Measurements from ENCODE around the gene AGO3. TPM values are rescaled to one million over a fixed set of nuclear protein-coding genes. Genes with fewer than 3 reads are reported as not detected.
"Not testable (repeated sequence)": the region's sequence is repeated elsewhere in the genome, so short reads cannot be mapped to it uniquely, and the experiment has no call there.

AGO3 gene
- total RNA-seq, result 6.8 and 10.6 TPM in 2 replicates

DNA sequence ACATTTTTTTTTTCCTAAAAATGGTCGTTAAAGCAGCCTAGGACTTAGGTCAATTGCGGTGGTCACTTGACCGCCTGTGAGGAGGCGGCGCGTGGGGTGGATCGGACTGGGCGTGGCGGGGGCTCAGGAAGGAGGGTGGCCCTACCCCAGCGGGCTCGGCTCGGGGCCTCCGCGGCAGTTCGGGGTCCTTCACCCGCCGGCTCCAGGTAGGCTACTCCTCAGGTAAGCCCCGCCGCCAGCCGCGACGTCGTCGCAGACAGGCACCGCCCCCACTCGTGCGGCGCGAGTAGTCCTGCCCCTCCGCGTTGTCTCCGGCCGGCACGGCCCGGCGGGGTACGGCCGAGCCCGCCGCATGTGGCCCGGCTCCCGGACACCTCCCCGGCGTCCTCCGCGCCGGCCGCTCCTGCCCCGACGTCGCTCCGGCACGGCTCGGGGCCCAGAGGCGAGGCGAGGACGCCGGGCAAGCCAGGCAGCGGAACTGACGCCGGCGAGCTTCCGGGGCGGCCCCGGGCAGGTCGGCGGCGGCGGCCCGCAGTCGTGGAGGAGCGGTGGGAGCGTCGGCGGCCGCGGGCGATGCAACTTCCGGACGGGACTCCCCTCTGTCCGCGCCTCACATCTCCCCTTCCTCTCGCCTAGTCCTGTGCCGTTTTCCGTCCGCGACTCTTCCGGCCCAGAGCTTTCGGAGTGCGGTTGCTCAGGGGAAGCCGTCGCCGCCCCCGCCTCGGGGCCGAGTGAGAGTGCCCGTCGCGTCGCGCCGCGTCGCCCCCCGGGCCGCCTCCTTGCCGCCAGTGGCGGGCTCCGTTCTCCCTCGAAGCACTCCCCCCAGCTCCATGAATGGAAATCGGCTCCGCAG, at the start of gene AGO3:
TSS of gene AGO3 (plus strand) at position 513 of the 853 bp plus-strand sequence. CDS start at position 835, 322 bp downstream.
- DNase-seq (ENCODE audit: low read depth in 2 of 2), result peak; percentile 54 to 85

DNA sequence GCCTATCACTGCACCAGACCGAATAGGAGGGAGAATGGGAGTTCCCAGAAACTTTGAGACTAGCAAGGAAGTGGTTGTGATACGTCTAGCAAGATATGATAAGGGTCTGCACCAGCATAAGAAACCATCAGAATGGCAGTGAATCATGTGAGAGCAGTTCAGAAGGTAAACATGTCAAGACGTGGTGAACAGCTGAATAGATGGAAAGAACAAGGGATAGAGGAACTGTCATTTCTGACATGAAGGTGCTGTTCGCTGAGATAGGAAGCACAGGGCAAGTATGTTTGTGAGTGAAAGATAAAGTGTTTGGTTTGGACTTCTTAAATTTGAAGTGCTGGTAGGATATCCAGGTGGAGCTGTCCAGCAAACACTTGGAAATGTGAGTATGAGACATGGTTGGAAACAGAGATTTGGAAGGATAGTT, 49.0 kb upstream of the AGO3 start:
- DNase-seq (ENCODE audit: low read depth in 2 of 2), result no peak

DNA sequence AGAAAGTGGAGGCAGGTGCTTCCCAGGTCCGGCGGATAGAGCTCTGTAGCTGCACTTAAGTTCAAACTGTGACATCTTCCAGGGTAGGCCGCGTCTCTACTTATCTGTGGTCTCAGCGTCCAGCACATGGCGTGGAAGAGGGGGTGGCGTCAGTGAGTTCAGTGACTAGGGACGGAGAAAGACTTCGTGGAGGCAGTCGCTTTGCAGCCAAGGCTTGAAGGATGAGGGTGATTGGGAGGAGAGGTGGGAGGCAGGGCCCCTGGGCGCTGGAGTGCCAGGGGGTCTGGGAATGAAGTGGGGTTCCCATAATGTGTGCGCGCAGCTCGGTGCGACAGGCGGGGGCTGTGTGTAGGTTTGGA, 48.3 kb upstream of the AGO3 start:
- no peak for DNase-seq (ENCODE audit: low read depth in 2 of 2)

DNA sequence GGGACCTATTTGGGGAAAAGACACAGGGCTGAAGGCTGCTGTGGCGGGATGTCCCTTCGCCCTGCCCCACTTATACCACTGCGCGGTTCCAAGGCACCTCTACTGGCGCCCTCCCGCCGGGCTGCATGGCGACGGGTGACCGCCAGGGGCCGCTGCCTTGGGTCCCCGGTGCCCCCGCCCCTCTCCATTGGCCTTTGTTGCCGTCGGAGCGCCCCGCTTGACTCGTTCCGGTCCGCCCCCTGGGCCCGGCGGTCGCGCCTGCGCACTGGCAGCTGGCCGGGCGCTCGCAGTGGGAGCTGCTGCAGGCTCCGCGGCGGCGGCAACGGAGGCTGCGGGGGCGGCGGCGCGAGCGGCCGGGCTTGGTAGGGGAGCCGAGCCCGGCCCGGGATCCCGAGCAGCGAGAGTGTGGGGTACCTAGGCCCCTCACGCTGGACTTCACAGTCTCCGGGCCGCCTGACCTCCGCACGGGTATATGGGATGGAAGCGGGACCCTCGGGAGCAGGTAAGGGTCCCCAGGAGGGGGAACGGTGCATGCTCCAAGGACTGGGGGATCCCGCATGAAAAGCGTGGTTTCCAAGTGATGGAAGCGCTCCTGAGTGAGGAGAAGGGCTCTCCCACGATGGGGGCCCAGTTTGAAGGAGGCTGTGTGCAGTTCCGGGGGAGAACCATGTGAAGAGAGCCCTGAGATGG, 47.8 kb upstream of the AGO3 start, which contains the start of gene AGO1:
TSS of gene AGO1 (plus strand) at position 265 of the 690 bp plus-strand sequence. CDS start at position 478, 213 bp downstream.
- DNase-seq (ENCODE audit: low read depth in 2 of 2), result peak; percentile 80 to 95

DNA sequence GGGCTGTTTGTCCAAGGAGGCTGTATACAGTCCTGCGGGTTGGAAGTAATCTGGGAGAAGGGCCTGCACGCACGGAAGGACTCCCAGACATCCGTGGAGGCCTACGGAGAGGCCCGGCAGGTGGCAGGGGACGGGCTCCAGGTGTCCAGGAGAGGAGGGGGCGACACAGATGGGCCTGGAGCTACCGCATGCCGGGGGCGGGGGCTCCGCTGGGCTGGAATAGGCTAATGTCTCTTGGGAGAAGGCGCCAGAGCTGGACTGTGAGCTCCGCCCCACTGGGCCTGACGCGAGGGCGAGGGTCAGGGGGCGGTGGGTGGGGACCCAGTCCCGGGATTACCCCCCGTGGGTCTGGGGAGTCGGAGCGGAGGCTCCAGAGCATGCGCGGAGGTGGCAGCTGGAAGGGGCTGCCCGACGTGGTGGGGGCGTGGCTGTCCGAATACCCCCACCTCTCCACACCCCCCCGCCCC, 47.2 kb upstream of the AGO3 start:
- DNase-seq (ENCODE audit: low read depth in 2 of 2), result peak; percentile 32 to 65

DNA sequence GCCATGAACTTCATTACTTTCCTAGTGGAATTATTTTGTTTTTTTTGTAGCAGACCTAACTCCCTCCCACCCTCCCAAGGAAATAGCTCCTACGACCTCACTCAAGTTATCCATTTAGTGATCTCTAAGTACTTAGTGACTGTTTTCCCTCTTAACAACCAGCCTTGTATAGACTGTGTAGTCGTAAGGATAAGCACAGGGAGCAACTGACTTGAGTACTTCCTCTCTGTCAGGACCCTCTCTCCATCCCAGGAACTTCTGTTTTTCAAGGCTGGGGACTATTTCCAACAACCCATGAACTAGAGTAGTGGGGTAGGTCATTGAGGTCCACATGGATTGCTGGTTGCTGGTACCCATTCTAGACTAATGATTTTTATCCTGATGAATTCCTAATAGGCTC, 46.0 kb upstream of the AGO3 start:
- DNase-seq (ENCODE audit: low read depth in 2 of 2), result no peak

DNA sequence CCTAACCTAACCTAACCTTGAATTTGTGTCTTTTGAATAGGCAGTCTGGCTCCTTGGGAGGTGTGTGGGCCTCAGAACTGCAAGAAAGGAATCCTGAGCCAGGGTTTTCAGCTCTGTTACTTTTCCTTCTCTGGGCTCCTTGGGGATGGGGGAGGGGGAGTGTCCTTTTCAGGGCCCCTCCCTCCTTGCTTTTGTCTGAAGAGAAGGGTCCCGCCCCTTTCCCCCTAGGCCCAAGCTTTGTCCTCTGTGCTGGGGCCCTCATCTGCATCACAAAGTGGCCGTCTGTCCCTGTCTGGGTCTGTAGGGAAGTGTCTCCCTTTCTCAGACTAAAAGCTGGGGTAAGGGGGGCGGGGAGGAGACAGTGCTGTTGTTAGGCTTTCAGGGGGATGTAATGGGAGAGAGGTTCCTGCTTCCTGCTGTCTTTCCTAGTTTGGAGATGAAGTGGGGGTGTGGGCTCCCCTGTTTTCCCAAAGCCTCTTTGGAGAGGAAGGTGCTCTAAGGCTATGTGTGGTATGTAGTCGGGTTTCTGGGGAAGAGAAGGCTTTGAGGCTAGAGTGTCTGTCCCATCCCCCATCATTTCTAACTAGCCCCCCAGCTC, 44.8 kb upstream of the AGO3 start:
- DNase-seq (ENCODE audit: low read depth in 2 of 2), result no peak

DNA sequence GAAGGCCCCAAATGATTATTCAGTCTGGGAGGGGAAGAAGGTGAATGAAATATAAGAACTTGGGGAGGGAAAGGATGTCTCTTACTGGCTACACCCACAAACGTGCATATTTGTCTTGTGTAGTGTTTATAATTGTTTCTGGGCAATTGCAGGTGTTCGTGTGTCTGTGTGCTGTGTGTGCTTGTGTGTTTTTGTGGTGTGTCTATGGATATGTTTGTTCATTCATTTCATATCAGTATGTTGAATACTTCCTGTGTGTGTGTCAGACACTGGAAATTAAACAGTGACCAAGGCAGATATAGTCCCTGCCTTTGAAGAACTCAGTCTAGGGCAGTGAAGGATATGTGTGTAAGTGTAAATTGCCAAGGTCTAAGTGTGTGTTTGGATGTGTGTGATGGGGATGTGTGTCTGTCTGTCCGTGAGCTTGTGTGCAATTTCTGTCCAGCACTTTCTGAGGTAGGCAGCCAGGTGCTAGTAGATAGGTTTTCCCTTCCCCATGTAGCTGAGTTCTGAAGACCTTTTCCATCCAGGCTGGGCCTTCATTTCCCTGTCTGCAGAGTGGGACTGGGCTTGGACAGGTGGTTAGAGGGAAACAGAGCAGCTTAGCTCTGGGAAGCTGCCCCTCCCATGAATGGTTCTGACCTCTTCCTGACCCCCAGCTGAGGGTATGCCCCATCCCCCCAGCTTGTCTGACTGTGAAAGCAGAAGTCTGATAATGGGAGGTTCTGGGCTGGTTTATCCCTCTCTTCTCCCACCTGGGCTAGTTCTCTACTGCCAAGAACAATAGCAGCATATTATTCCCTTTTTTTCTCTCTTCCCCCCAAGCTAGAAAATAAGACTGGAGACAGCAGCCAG, 44.1 kb upstream of the AGO3 start:
- DNase-seq (ENCODE audit: low read depth in 2 of 2), result peak in 1 of 2 donors; percentile 22

DNA sequence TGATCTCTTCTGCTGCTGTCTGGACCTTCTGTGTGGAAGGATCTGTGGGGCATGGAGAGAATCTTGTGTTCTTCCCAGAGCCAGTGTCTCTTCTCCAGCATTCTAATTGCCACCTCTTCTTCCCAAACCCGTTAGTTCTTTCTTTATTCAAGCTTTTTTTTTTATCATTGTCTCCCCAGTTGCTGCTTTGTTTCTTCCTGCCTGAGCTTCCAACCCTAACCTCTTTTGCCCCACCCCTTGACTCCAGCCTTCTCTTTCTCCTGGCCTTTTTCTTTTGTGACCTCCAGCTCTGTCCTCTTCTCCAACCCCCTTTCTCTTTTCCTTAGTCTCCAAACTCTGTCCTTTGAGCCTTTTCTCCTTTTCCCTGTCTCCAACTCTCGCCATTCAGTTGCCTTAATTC, 43.4 kb upstream of the AGO3 start:
- no peak for DNase-seq (ENCODE audit: low read depth in 2 of 2)

DNA sequence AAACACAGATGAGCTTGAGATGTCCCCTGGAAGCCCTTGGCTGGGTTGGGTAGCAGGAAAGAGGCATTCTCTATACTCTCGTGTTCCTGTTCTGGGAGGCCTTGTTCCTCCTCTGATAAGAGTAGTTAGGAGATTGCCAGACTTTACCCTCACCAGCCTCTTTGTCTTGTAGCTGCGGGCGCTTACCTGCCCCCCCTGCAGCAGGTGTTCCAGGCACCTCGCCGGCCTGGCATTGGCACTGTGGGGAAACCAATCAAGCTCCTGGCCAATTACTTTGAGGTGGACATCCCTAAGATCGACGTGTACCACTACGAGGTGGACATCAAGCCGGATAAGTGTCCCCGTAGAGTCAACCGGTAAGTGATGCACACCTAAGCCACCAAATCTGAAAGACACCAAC, 42.6 kb upstream of the AGO3 start:
- no peak for DNase-seq (ENCODE audit: low read depth in 2 of 2)

DNA sequence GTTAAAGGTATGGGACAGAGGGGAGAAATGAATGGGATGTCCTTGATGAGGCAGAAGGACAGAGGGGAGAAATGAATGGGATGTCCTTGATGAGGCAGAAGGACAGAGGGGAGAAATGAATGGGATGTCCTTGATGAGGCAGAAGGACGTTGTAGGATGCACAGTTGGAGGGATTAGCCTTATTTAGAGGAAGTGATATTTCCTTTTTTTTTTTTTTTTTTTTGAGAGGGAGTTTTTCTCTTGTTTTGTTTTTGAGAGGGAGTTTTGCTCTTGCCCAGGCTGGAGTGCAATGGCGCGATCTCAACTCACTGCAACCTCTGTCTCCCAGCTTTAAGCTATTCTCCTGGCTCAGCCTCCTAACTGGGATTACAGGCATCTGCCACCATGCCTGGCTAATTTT, 41.9 kb upstream of the AGO3 start:
- not testable (repeated sequence) for DNase-seq (ENCODE audit: low read depth in 2 of 2)

DNA sequence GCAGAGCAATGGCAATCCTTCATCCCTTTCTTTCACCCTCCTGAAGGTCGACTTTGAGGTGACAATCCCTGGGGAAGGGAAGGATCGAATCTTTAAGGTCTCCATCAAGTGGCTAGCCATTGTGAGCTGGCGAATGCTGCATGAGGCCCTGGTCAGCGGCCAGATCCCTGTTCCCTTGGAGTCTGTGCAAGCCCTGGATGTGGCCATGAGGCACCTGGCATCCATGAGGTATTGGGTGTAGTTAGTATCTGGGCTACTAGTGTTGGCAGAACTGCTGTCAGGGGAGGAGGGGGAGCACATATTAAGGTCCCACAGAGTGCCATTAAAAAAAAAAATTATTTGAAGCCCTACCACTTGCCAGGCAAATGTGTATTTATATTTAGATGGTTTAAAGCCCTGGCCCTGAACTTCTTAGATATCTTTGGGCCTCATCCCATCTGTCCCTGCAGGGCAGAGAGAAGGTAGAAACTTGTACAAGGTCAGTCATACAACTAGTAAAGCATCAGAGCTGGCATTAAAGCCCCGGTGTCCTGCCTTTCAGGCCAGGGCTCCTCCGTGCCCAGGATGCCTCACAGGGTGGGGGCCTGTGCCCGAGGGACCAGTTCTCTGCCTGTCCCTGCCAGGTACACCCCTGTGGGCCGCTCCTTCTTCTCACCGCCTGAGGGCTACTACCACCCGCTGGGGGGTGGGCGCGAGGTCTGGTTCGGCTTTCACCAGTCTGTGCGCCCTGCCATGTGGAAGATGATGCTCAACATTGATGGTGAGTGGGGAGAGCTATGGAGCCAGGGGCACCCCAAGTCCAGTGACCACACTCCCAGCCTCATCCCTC, 37.6 kb upstream of the AGO3 start:
- DNase-seq (ENCODE audit: low read depth in 2 of 2), result no peak

DNA sequence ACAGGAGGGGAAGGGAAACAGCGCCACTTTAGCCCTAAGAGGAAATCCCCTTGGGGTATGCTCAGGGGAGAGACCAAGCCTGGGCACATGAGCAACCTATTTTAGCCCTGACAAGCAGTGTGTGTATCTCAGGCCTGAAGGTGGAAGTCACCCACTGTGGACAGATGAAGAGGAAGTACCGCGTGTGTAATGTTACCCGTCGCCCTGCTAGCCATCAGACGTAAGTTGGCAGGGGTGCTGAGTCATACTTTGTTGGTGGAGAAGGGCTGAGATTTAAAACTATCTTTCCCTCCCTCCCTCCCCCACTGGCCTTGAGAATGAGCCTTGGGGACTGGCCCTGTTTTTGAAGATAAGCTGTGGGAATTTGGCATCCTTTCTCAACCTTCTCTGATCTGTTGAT, 36.7 kb upstream of the AGO3 start:
- DNase-seq (ENCODE audit: low read depth in 2 of 2), result peak in 1 of 2 donors; percentile 8

DNA sequence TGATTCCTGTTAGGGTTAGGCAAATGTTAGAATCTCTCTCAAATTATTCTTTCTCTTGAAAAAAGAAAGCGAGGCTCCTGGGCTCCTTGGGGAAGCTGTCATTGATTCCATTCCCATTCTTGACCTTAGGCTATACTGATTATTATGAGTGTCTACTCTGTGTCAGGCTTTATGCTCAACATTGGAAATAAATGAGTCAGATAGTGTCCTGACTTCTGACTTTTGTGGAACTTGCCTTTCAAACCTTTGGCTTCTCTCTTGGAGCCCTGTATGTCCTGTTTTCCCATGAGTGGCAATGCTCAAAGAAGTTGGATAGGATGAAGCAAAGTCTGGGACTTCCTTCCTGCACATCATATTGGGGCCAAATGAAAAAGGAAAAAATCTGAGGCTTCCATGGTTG, 36.2 kb upstream of the AGO3 start:
- DNase-seq (ENCODE audit: low read depth in 2 of 2), result no peak

DNA sequence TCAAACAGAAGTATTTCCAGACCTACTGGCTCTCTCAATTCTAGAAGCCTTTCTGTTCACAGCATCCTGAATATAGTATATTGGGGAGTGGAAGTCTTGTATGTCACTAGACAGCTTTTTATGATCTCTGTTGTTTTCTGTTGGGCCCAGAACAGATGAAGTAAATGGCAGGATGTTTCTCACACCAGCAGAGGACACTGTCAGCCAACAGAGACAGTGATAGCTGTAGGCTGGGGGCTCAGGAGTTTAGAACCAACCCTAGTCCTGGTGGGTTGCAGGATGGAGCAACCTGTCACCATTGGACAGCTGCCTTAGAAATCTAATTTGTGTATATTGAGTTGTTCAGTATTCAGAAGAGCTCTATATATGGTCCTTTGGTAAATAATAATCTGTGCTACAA, 31.0 kb upstream of the AGO3 start:
- peak in 1 of 2 donors; percentile 17 for DNase-seq (ENCODE audit: low read depth in 2 of 2)

DNA sequence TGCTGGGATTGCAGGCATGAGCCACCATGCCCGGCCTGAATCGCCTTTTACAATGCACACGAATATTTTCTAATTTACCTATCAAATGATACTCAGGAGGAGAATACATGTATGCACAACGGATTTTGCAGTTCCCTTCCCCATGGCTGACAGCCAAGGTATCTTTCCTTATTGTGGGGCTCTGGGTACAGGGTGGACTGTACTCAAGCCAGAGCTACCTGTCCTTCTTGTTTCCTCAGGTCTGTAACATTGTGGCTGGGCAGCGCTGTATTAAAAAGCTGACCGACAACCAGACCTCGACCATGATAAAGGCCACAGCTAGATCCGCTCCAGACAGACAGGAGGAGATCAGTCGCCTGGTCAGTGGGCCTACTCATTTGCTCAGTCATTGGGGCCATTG, 29.7 kb upstream of the AGO3 start:
- no peak for DNase-seq (ENCODE audit: low read depth in 2 of 2)

DNA sequence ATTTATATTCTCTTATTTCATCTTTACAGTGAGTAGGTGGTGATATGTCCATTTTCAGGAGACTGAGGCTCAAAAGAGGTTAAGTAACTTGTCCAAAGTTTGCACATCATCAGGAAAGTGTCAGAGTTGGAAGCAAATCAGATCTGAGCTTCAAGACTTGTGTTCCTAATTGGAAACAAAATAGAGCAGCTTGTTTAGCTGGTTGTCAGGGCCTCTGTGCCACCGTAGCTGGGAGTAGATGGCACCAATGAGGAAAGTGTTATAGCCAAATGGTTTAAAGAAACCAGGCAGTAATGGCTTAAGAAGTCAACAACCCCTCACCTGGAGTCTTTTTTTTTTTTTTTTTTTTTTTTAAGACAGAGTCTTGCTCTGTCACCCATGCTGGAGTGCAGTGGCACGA, 28.2 kb upstream of the AGO3 start:
- DNase-seq (ENCODE audit: low read depth in 2 of 2), result no peak

DNA sequence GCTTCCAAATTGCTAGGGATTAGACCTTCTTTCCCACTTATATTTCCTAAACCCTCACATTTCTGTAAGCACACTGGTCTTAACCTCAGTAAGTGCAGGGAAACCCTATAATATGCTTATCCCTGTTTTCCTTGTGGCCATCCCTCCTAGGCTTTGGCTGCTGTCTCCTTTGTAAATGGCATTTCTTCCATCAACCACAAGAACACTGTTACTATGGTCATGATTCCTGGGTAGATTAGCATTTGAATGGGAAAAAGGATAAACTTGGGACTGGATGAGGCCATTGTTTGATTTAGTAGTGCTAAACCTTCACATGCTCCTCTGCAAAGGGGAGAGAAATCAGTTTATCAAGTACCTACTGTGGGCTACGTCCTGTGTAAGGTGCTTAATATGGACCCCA, 16.2 kb upstream of the AGO3 start:
- DNase-seq (ENCODE audit: low read depth in 2 of 2), result no peak

DNA sequence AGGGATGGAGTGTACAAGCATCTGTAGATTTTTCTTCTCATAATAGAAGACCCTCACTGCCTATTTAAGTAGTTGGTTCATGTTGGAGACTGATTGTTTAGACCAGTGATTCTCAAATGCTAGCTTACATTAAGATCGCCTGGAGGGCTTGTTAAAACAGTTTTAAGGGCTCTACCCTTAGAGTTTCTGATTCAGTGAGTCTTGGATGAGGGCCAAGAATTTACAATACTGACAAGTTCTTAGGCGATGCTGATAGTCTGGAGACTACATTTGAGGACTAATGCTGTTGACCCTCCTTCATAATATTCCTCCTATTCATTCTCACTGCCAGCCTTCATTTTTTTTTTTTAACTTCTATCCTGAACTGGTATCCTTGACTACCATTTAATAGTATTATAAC, 15.2 kb upstream of the AGO3 start:
- DNase-seq (ENCODE audit: low read depth in 2 of 2), result no peak

DNA sequence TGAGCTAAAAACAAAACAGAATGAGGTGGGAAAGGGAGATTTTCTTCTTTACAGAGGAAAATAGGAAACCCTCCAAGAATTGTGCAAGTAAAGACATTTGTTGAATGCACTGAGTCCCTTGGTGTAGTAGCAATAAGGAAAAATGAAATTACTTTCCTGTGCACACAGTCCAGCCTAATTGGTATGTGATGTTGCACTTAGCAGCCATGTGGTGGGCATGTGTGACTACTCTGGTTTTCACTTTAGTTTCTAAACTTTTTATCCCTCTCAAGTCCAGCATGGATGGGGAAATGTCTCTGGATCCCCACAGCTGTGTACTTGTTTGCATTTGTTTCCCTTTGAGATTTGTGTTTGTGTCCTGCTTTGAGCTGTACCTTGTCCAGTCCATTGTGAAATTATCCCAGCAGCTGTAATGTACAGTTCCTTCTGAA, 7.1 kb upstream of the AGO3 start:
- no peak for DNase-seq (ENCODE audit: low read depth in 2 of 2)
